Measurements from ENCODE around the gene GRHL1.
"Not testable (repeated sequence)": the region's sequence is repeated elsewhere in the genome, so short reads cannot be mapped to it uniquely, and the experiment has no call there.

The GRHL1 gene

GRCh38 chr2:10022445-10022844 lies 71.0 kb downstream of the GRHL1 start:
- H3K4me1 Mint-ChIP-seq (ENCODE audit: low read depth), result no peaks in the 10 kb centered on the region
- H3K36me3 Mint-ChIP-seq (ENCODE audit: low read depth), result no peaks in the 10 kb centered on the region
- peaks cover 5% of the 10 kb centered on the region for H3K27me3 Mint-ChIP-seq
- H3K9me3 Mint-ChIP-seq, result peaks cover 2% of the 10 kb centered on the region
- H3K4me3 Mint-ChIP-seq, result no peak overlapping the region
- DNase-seq, result no peak
- no peak overlapping the region for H3K27ac Mint-ChIP-seq

GRCh38 chr2:10022966-10023662 lies 71.6 kb downstream of the GRHL1 start:
- H3K4me1 Mint-ChIP-seq (ENCODE audit: low read depth), result no peaks in the 10 kb centered on the region

GRCh38 chr2:10026940-10027569 lies 75.6 kb downstream of the GRHL1 start:
- Mint-ChIP-seq H3K4me1 (ENCODE audit: low read depth) (peaks cover 21% of the 10 kb centered on the region), H3K27me3 (no peaks in the 10 kb centered on the region), H3K4me3 (no peak overlapping the region), H3K36me3 (ENCODE audit: low read depth) (no peaks in the 10 kb centered on the region), H3K9me3 (no peaks in the 10 kb centered on the region), H3K27ac (no peak overlapping the region)
- DNase-seq, result no peak

More at GRCh38 chr2:10022966-10023662, 71.6 kb downstream of the GRHL1 start:
- Mint-ChIP-seq H3K27ac (no peak overlapping the region), H3K36me3 (ENCODE audit: low read depth) (no peaks in the 10 kb centered on the region), H3K27me3 (peaks cover 5% of the 10 kb centered on the region), H3K4me3 (no peak overlapping the region), H3K9me3 (no peaks in the 10 kb centered on the region)
- no peak for DNase-seq

- peaks cover 21% of the 10 kb centered on the region for H3K4me1 Mint-ChIP-seq (ENCODE audit: low read depth)
- no peaks in the 10 kb centered on the region for H3K9me3 Mint-ChIP-seq
- DNase-seq, result no peak
- no peaks in the 10 kb centered on the region for H3K36me3 Mint-ChIP-seq (ENCODE audit: low read depth)
- no peak overlapping the region for H3K4me3 Mint-ChIP-seq
- no peaks in the 10 kb centered on the region for H3K27me3 Mint-ChIP-seq
- H3K27ac Mint-ChIP-seq, result no peak overlapping the region
These were observed 76.3 kb downstream of the GRHL1 start for GRCh38 chr2:10027660-10028330.

GRCh38 chr2:10028407-10028987 lies 77.0 kb downstream of the GRHL1 start:
- no peak for DNase-seq
- no peaks in the 10 kb centered on the region for H3K9me3 Mint-ChIP-seq
- H3K4me3 Mint-ChIP-seq, result no peak overlapping the region
- H3K27me3 Mint-ChIP-seq, result no peaks in the 10 kb centered on the region
- no peaks in the 10 kb centered on the region for H3K36me3 Mint-ChIP-seq (ENCODE audit: low read depth)
- no peak overlapping the region for H3K27ac Mint-ChIP-seq
- H3K4me1 Mint-ChIP-seq (ENCODE audit: low read depth), result peaks cover 21% of the 10 kb centered on the region

- Mint-ChIP-seq H3K4me3 (peak overlapping the region; percentile 48), H3K27ac (peak overlapping the region; percentile 71), H3K27me3 (no peaks in the 10 kb centered on the region), H3K36me3 (ENCODE audit: low read depth) (no peaks in the 10 kb centered on the region), H3K4me1 (ENCODE audit: low read depth) (peaks cover 21% of the 10 kb centered on the region), H3K9me3 (no peaks in the 10 kb centered on the region)
- peak; percentile 62 for DNase-seq
These were observed 77.7 kb downstream of the GRHL1 start for GRCh38 chr2:10028988-10029874.

- Mint-ChIP-seq H3K36me3 (ENCODE audit: low read depth) (no peaks in the 10 kb centered on the region), H3K27ac (peak overlapping the region; percentile 1), H3K4me3 (peak overlapping the region; percentile 1), H3K27me3 (no peaks in the 10 kb centered on the region), H3K9me3 (no peaks in the 10 kb centered on the region), H3K4me1 (ENCODE audit: low read depth) (peaks cover 22% of the 10 kb centered on the region)
- DNase-seq, result no peak
These were observed 78.4 kb downstream of the GRHL1 start for GRCh38 chr2:10029875-10030223.

- H3K9me3 Mint-ChIP-seq, result no peaks in the 10 kb centered on the region
- DNase-seq, result no peak
- peaks cover 25% of the 10 kb centered on the region for H3K4me1 Mint-ChIP-seq (ENCODE audit: low read depth)
- no peak overlapping the region for H3K4me3 Mint-ChIP-seq
- no peaks in the 10 kb centered on the region for H3K27me3 Mint-ChIP-seq
- H3K27ac Mint-ChIP-seq, result no peak overlapping the region
- no peaks in the 10 kb centered on the region for H3K36me3 Mint-ChIP-seq (ENCODE audit: low read depth)
These were observed 78.8 kb downstream of the GRHL1 start for GRCh38 chr2:10030311-10030736.

GRCh38 chr2:10030798-10031197 lies 79.3 kb downstream of the GRHL1 start:
- H3K9me3 Mint-ChIP-seq; H3K4me3 Mint-ChIP-seq; DNase-seq; H3K36me3 Mint-ChIP-seq (ENCODE audit: low read depth); H3K27me3 Mint-ChIP-seq; H3K27ac Mint-ChIP-seq: not testable (repeated sequence)
- peaks cover 25% of the 10 kb centered on the region for H3K4me1 Mint-ChIP-seq (ENCODE audit: low read depth)

GRCh38 chr2:10031886-10032745 lies 80.6 kb downstream of the GRHL1 start:
- H3K36me3 Mint-ChIP-seq (ENCODE audit: low read depth), result no peaks in the 10 kb centered on the region
- no peak overlapping the region for H3K4me3 Mint-ChIP-seq
- no peak for DNase-seq
- H3K27ac Mint-ChIP-seq, result no peak overlapping the region
- peaks cover 25% of the 10 kb centered on the region for H3K4me1 Mint-ChIP-seq (ENCODE audit: low read depth)
- H3K9me3 Mint-ChIP-seq, result no peaks in the 10 kb centered on the region
- H3K27me3 Mint-ChIP-seq, result no peaks in the 10 kb centered on the region

GRCh38 chr2:10032746-10033105 lies 81.2 kb downstream of the GRHL1 start:
- H3K4me1 Mint-ChIP-seq (ENCODE audit: low read depth), result peaks cover 25% of the 10 kb centered on the region
- H3K9me3 Mint-ChIP-seq, result no peaks in the 10 kb centered on the region
- H3K36me3 Mint-ChIP-seq (ENCODE audit: low read depth), result no peaks in the 10 kb centered on the region
- H3K27me3 Mint-ChIP-seq, result no peaks in the 10 kb centered on the region
- H3K27ac Mint-ChIP-seq, result no peak overlapping the region
- no peak for DNase-seq
- no peak overlapping the region for H3K4me3 Mint-ChIP-seq

- H3K36me3 Mint-ChIP-seq (ENCODE audit: low read depth), result no peaks in the 10 kb centered on the region
- no peaks in the 10 kb centered on the region for H3K27me3 Mint-ChIP-seq
- H3K27ac Mint-ChIP-seq, result no peak overlapping the region
- H3K4me1 Mint-ChIP-seq (ENCODE audit: low read depth), result peaks cover 22% of the 10 kb centered on the region
- no peak for DNase-seq
- H3K4me3 Mint-ChIP-seq, result no peak overlapping the region
- no peaks in the 10 kb centered on the region for H3K9me3 Mint-ChIP-seq
These were observed 81.9 kb downstream of the GRHL1 start for GRCh38 chr2:10033251-10034006.

Data from activated T-cell treated with anti-CD3 and anti-CD28 coated beads, Interleukin-2, amount 50 U/mL, for 24 hours (primary cell).